ENCODE measurements around the gene VPS39.

- TF ChIP-seq JUN (CRISPR knock-in tag; IDR thresholded peaks at IDR 0.05), result no peak
- TF ChIP-seq, protein P1, sequence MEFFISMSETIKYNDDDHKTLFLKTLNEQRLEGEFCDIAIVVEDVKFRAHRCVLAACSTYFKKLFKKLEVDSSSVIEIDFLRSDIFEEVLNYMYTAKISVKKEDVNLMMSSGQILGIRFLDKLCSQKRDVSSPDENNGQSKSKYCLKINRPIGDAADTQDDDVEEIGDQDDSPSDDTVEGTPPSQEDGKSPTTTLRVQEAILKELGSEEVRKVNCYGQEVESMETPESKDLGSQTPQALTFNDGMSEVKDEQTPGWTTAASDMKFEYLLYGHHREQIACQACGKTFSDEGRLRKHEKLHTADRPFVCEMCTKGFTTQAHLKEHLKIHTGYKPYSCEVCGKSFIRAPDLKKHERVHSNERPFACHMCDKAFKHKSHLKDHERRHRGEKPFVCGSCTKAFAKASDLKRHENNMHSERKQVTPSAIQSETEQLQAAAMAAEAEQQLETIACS (CRISPR knock-in tag; IDR thresholded peaks at IDR 0.05), result no peak
Measured at GRCh38 chr15:42215913-42216829, 8.1 kb upstream of the VPS39 start.

Data from HepG2 (cell line).